Measurements from ENCODE around the gene GRPEL1.
A peak's percentile ranks its signal among the peaks of the same experiment; 100 is the strongest.

GRPEL1 gene

DNA sequence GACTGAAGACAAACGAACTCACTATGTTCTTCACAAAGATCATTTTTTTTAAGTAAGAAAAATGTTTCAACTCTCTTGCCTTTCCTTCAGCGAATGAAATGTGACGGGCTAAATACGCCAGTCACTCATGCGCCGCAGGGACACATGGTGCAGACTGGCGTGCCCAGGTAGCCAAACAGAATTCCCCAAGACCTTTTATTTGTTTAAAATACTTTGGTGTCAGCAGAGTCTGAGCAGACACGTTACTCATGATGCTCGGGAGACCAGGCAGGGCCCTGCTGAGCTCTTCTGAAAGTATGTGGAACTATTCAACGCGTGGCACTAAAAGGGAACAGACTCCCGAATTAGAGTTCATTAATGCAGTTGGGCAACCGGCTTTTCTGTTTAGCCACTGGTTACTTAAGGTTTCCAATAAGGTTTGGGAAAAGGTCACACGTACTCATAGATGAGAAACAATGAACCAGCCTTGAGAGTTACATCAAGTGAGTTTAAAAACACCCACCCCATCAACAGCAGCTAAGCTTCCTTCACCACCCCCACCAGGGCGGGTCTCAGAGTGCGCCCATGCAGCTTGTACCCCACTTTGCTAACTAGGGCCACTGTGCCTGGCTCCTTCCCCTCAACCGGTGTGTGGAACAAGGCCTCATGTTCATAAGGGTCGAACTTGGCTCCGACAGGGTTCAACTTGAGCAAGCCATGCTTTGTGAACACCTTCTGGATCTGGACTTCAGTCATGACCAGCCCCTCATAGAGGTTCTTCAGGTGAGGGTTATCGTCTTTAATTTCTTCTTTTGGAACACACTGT, 7.3 kb downstream of the GRPEL1 start:
- TF ChIP-seq, protein P1, sequence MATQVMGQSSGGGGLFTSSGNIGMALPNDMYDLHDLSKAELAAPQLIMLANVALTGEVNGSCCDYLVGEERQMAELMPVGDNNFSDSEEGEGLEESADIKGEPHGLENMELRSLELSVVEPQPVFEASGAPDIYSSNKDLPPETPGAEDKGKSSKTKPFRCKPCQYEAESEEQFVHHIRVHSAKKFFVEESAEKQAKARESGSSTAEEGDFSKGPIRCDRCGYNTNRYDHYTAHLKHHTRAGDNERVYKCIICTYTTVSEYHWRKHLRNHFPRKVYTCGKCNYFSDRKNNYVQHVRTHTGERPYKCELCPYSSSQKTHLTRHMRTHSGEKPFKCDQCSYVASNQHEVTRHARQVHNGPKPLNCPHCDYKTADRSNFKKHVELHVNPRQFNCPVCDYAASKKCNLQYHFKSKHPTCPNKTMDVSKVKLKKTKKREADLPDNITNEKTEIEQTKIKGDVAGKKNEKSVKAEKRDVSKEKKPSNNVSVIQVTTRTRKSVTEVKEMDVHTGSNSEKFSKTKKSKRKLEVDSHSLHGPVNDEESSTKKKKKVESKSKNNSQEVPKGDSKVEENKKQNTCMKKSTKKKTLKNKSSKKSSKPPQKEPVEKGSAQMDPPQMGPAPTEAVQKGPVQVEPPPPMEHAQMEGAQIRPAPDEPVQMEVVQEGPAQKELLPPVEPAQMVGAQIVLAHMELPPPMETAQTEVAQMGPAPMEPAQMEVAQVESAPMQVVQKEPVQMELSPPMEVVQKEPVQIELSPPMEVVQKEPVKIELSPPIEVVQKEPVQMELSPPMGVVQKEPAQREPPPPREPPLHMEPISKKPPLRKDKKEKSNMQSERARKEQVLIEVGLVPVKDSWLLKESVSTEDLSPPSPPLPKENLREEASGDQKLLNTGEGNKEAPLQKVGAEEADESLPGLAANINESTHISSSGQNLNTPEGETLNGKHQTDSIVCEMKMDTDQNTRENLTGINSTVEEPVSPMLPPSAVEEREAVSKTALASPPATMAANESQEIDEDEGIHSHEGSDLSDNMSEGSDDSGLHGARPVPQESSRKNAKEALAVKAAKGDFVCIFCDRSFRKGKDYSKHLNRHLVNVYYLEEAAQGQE (IDR thresholded peaks at IDR 0.05; ENCODE audit: insufficient replicate concordance, low read depth), result no peak
- peak; percentile 41; the same call in 1 of the 2 replicates for TF ChIP-seq SPI1 (IDR thresholded peaks at IDR 0.05; ENCODE audit: borderline replicate concordance, low read depth)
- DNase-seq (ENCODE audit: low read depth in 1 of 2, low spot score in 1 of 2), result peak in 1 of 2 experiments; percentile 88
- H3K27ac ChIP-seq (replicated peaks), result peak overlapping the region; percentile 81
- H3K4me3 ChIP-seq (replicated peaks; ENCODE audit: insufficient read depth, low read length), result no peak overlapping the region
- H3K27me3 ChIP-seq (ENCODE audit: insufficient read depth, poor library complexity, severe bottlenecking), result no peaks in the 10 kb centered on the region

DNA sequence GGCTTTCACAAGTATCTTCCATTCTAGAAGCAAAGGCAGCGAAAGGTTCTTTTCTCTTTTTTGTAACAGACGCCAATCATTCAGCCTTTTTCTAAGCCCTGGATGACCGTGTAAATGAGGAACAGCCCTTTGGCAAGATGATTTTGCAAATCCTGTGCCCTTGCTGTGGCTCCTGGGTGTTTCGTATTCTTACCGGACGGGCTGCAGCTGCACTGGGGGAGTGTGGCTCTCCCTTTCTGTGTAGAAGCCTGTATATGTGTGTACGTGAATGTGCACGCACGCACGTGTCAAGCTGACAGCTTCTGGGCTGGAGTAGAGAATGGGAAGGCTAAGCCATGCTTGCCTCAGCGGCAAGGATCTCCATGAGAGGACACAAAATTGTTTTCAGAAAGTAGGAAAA, 8.2 kb downstream of the GRPEL1 start:
- H3K4me3 ChIP-seq (replicated peaks; ENCODE audit: insufficient read depth, low read length), result no peak overlapping the region
- no peaks in the 10 kb centered on the region for H3K27me3 ChIP-seq (ENCODE audit: insufficient read depth, poor library complexity, severe bottlenecking)
- TF ChIP-seq, protein P1 (IDR thresholded peaks at IDR 0.05; ENCODE audit: insufficient replicate concordance, low read depth), result peak; percentile 40
- TF ChIP-seq SPI1 (IDR thresholded peaks at IDR 0.05; ENCODE audit: borderline replicate concordance, low read depth), result peak; percentile 98
- TF ChIP-seq, protein P2, sequence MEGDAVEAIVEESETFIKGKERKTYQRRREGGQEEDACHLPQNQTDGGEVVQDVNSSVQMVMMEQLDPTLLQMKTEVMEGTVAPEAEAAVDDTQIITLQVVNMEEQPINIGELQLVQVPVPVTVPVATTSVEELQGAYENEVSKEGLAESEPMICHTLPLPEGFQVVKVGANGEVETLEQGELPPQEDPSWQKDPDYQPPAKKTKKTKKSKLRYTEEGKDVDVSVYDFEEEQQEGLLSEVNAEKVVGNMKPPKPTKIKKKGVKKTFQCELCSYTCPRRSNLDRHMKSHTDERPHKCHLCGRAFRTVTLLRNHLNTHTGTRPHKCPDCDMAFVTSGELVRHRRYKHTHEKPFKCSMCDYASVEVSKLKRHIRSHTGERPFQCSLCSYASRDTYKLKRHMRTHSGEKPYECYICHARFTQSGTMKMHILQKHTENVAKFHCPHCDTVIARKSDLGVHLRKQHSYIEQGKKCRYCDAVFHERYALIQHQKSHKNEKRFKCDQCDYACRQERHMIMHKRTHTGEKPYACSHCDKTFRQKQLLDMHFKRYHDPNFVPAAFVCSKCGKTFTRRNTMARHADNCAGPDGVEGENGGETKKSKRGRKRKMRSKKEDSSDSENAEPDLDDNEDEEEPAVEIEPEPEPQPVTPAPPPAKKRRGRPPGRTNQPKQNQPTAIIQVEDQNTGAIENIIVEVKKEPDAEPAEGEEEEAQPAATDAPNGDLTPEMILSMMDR (IDR thresholded peaks at IDR 0.05; ENCODE audit: insufficient read depth, low read length), result no peak
- TF ChIP-seq GABPA (IDR thresholded peaks at IDR 0.05; ENCODE audit: low read depth), result 0 out of 2 replicates have a peak, but pooled peaks have one; percentile 35
- peak; percentile 97 for TF ChIP-seq POLR2AphosphoS5 (IDR thresholded peaks at IDR 0.05; ENCODE audit: low read depth)
- H3K27ac ChIP-seq (replicated peaks), result peak overlapping the region; percentile 81
- peak; percentile 79 to 98 for DNase-seq (ENCODE audit: low read depth in 1 of 2, low spot score in 1 of 2)

DNA sequence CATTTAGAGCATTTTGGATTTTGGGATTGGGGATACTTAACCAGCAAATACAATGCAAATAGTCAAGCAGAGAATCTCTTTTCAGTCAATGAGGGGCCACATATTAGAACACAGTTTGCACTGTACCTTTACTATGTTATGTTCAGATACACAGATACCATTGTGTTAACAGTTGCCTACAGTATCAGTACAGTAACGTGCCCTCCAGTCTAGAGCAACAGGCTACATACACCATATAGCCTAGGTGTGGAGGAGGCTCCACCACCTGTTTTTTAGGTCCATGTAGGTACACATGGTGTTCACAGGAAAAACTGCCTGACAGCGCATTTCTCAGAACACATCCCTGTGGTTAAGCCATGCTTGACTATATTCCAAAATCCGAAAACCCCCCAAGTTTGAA, 9.1 kb downstream of the GRPEL1 start:
- peak overlapping the region; percentile 81 for H3K27ac ChIP-seq (replicated peaks)
- TF ChIP-seq GABPA (IDR thresholded peaks at IDR 0.05; ENCODE audit: low read depth), result no peak
- TF ChIP-seq POLR2AphosphoS5 (IDR thresholded peaks at IDR 0.05; ENCODE audit: low read depth), result no peak; the same call in 1 of the 2 replicates
- TF ChIP-seq, protein P2 (IDR thresholded peaks at IDR 0.05; ENCODE audit: insufficient read depth, low read length), result no peak
- TF ChIP-seq SPI1 (IDR thresholded peaks at IDR 0.05; ENCODE audit: borderline replicate concordance, low read depth), result no peak
- TF ChIP-seq, protein P1 (IDR thresholded peaks at IDR 0.05; ENCODE audit: insufficient replicate concordance, low read depth), result no peak
- no peaks in the 10 kb centered on the region for H3K27me3 ChIP-seq (ENCODE audit: insufficient read depth, poor library complexity, severe bottlenecking)
- no peak overlapping the region for H3K4me3 ChIP-seq (replicated peaks; ENCODE audit: insufficient read depth, low read length)
- DNase-seq (ENCODE audit: low read depth in 1 of 2, low spot score in 1 of 2), result no peak

Data from HL-60 (cell line).